Hepatocyte (in vitro differentiated cells): Measurements from ENCODE around the gene CBR3. TPM values are rescaled to one million over a fixed set of nuclear protein-coding genes. Genes with fewer than 3 reads are reported as not detected.
"Not testable (repeated sequence)": the region's sequence is repeated elsewhere in the genome, so short reads cannot be mapped to it uniquely, and the experiment has no call there.

Experiments used
- DNase-seq: peaks from one replicate; pipeline ENCODE4 v3.0.0-alpha.2; 2016; ENCODE audit warnings: low spot score
- H2AFZ ChIP-seq: fragments of 200-600 bp; sonication (generic); 2 replicates; pipeline ENCODE4 v1.6.0; 2016; ENCODE audit warnings: antibody characterized with exemption, mild to moderate bottlenecking
- H3K27ac ChIP-seq: fragments of 200-600 bp; sonication (generic); 2 replicates; pipeline ENCODE4 v1.5.1; 2016; ENCODE audit warnings: mild to moderate bottlenecking
- H3K27me3 ChIP-seq: fragments of 200-600 bp; sonication (generic); 2 replicates; pipeline ENCODE4 v1.6.1; 2016
- H3K36me3 ChIP-seq: fragments of 200-600 bp; sonication (generic); replicated peaks from 2 replicates; pipeline ENCODE4 v1.5.1; 2016; ENCODE audit warnings: low read depth; ENCODE audit not compliant: insufficient read depth
- H3K4me1 ChIP-seq: fragments of 200-600 bp; sonication (generic); 2 replicates; pipeline ENCODE4 v1.5.1; 2016; ENCODE audit warnings: mild to moderate bottlenecking, moderate library complexity; ENCODE audit not compliant: insufficient read depth
- H3K4me2 ChIP-seq: fragments of 200-600 bp; sonication (generic); 2 replicates; pipeline ENCODE4 v1.6.0; 2016
- H3K4me3 ChIP-seq: fragments of 200-600 bp; sonication (generic); 2 replicates; pipeline ENCODE4 v1.5.1; 2016; ENCODE audit warnings: mild to moderate bottlenecking
- H3K79me2 ChIP-seq: fragments of 200-600 bp; sonication (generic); 2 replicates; pipeline ENCODE4 v1.6.0; 2017; ENCODE audit warnings: mild to moderate bottlenecking
- H3K9me2 ChIP-seq: fragments of 200-600 bp; sonication (generic); replicated peaks from 2 replicates; pipeline ENCODE4 v1.6.0; 2017; ENCODE audit warnings: mild to moderate bottlenecking; ENCODE audit not compliant: insufficient read depth
- H3K9me3 ChIP-seq: fragments of 200-600 bp; sonication (generic); 2 replicates; pipeline ENCODE4 v1.5.1; 2016; ENCODE audit warnings: low read depth, mild to moderate bottlenecking
- H4K20me1 ChIP-seq: fragments of 200-600 bp; sonication (generic); 2 replicates; pipeline ENCODE4 v1.6.0; 2016; ENCODE audit warnings: mild to moderate bottlenecking; ENCODE audit not compliant: insufficient read depth, poor library complexity, severe bottlenecking
- EZH2 ChIP-seq: fragments of 200-600 bp; sonication (generic); IDR thresholded peaks from 2 replicates; pipeline ENCODE4 v1.6.1; 2016; ENCODE audit warnings: antibody characterized with exemption, mild to moderate bottlenecking, borderline replicate concordance
- EZH2phosphoT487 ChIP-seq: fragments of 200-600 bp; sonication (generic); IDR thresholded peaks from one replicate; pipeline ENCODE4 v1.6.1; 2018; ENCODE audit warnings: antibody characterized with exemption, mild to moderate bottlenecking, low read depth, moderate library complexity; ENCODE audit not compliant: unreplicated experiment, severe bottlenecking
- WGBS: methylation state at CpG from one replicate; pipeline ENCODE4 v1.1.6; 2016; ENCODE audit warnings: low lambda C conversion rate; ENCODE audit errors: missing lambda C conversion rate; 5-methylcytosine and 5-hydroxymethylcytosine counted together
- polyA plus RNA-seq: library from polyadenylated mRNA; unstranded; fragments of >200 nt; fragmentation: Nextera tagmentation; extraction: Ambion mirVana; gene quantifications from 2 replicates; pipeline ENCODE4 v1.2.1, GENCODE V29; 2016
- total RNA-seq: library from RNA; depleted of rRNA; stranded (reverse); fragments of >200 nt; gene quantifications from 2 replicates; pipeline ENCODE4 v1.2.3, GENCODE V29; 2014
- TF ChIP-seq, protein P1 (sequence below): fragments of 200-600 bp; sonication (generic); IDR thresholded peaks from 2 replicates; pipeline ENCODE4 v1.5.1; 2016; ENCODE audit warnings: antibody characterized with exemption, mild to moderate bottlenecking; ENCODE audit not compliant: poor library complexity

Gene CBR3
- total and polyA plus RNA-seq, 2 experiments from 2014 or later = 0.22 to 1.7 TPM

- Histone ChIP-seq H3K4me2 (peak overlapping the region; percentile 100), H3K9me3 (no peaks in the 10 kb centered on the region), H3K27ac (peak overlapping the region; percentile 7), H3K9me2 (no peaks in the 10 kb centered on the region), H2AFZ (peak overlapping the region; percentile 56), H4K20me1 (no peaks in the 10 kb centered on the region), H3K79me2 (no peaks in the 10 kb centered on the region), H3K4me1 (peaks cover 13% of the 10 kb centered on the region), H3K4me3 (peak overlapping the region; percentile 43), H3K27me3 (peaks cover 32% of the 10 kb centered on the region), H3K36me3 (no peaks in the 10 kb centered on the region)
- TF ChIP-seq, protein P1, sequence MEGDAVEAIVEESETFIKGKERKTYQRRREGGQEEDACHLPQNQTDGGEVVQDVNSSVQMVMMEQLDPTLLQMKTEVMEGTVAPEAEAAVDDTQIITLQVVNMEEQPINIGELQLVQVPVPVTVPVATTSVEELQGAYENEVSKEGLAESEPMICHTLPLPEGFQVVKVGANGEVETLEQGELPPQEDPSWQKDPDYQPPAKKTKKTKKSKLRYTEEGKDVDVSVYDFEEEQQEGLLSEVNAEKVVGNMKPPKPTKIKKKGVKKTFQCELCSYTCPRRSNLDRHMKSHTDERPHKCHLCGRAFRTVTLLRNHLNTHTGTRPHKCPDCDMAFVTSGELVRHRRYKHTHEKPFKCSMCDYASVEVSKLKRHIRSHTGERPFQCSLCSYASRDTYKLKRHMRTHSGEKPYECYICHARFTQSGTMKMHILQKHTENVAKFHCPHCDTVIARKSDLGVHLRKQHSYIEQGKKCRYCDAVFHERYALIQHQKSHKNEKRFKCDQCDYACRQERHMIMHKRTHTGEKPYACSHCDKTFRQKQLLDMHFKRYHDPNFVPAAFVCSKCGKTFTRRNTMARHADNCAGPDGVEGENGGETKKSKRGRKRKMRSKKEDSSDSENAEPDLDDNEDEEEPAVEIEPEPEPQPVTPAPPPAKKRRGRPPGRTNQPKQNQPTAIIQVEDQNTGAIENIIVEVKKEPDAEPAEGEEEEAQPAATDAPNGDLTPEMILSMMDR = no peak
- TF ChIP-seq EZH2 = no peak
- TF ChIP-seq EZH2phosphoT487 = no peak
- peak; percentile 66 for DNase-seq
- under 1% methylated on average over 60 of the region's 60 CpGs for WGBS
Measured at GRCh38 chr21:36135391-36136102, 668 bp downstream of the CBR3 start.

- not testable (repeated sequence) for H3K4me2 ChIP-seq, H3K9me2 ChIP-seq, H3K79me2 ChIP-seq, H3K9me3 ChIP-seq, H3K36me3 ChIP-seq, H2AFZ ChIP-seq, H4K20me1 ChIP-seq, H3K4me3 ChIP-seq, H3K27ac ChIP-seq, DNase-seq
- peaks cover 14% of the 10 kb centered on the region for H3K4me1 ChIP-seq
- WGBS = 94% methylated on average over 13 of the region's 13 CpGs
- peaks cover 21% of the 10 kb centered on the region for H3K27me3 ChIP-seq
Measured at GRCh38 chr21:36139791-36140190, 4.9 kb downstream of the CBR3 start.

DNA sequence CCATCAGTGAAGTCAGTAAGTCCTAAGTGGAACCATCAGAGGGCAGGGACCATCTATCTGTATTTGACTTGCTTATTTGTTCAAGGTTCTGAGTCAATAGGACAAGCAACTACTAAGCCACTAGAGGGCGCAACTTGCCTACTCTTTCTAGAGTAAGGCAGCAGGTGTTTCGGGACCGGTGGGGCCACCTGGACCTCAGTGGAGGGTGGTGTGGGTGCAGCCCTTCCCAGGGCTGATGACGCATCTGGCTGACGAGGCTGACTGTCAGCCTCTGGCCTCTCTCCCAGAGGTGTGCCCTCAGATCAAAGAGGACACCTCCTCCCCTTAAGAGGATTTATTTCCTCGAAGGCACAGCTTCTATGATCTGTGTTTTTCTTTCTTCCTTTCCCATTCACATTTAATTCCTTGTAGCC lies 6.6 kb downstream of the CBR3 start:
- 2% methylated on average over 6 of the region's 6 CpGs for WGBS
- H3K4me3 ChIP-seq = no peak overlapping the region
- peak overlapping the region; percentile 83 for H3K27ac ChIP-seq
- H3K4me1 ChIP-seq = peaks cover 3% of the 10 kb centered on the region
- no peaks in the 10 kb centered on the region for H3K9me2 ChIP-seq
- H3K36me3 ChIP-seq = no peaks in the 10 kb centered on the region
- TF ChIP-seq, protein P1 = peak; percentile 88
- TF ChIP-seq EZH2phosphoT487 = no peak
- H4K20me1 ChIP-seq = no peaks in the 10 kb centered on the region
- peaks cover 14% of the 10 kb centered on the region for H3K27me3 ChIP-seq
- peak; percentile 98 for DNase-seq
- H3K9me3 ChIP-seq = no peaks in the 10 kb centered on the region
- H3K4me2 ChIP-seq = no peak overlapping the region
- no peak overlapping the region for H2AFZ ChIP-seq
- H3K79me2 ChIP-seq = no peaks in the 10 kb centered on the region

- not testable (repeated sequence) for H3K79me2 ChIP-seq, H3K27ac ChIP-seq, H3K4me1 ChIP-seq, H3K9me3 ChIP-seq, H3K4me3 ChIP-seq, H3K36me3 ChIP-seq, H4K20me1 ChIP-seq, H3K9me2 ChIP-seq, H3K4me2 ChIP-seq, H2AFZ ChIP-seq, H3K27me3 ChIP-seq, DNase-seq
- 92% methylated on average over 6 of the region's 6 CpGs for WGBS
Measured at GRCh38 chr21:36144233-36144632, 9.4 kb downstream of the CBR3 start.
